ENCODE data around the gene IFI30.

Gene IFI30

DNA sequence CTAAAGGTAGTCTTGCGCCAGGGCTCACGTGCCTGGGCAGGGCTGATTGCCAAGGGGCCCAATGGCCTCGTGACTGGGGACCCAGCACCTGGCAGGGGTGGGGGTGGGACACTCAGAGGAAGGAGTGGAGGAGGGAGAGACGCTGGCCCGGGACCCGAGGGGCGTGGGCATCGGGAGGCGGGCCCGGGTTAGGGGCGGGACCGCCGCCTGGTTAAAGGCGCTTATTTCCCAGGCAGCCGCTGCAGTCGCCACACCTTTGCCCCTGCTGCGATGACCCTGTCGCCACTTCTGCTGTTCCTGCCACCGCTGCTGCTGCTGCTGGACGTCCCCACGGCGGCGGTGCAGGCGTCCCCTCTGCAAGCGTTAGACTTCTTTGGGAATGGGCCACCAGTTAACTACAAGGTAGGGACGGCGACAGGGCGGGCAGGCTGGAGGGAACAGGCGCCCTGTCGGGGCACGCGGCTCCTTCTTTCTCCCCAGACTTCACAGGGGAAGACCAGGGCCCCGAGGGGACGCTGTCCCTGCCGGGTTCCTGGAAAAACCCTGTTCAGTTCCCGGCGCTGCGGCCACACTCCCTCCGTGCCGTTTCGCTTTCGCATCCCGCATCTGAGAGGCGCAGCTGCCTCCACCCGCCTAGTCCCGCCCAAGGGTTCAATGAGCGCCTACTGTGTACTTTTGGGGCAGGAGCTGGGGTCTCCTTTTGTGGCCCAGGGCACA, at the start of gene IFI30:
Gene IFI30, plus strand, starts transcription at position 242 of the 717 bp plus-strand sequence. Its CDS starts 29 bp downstream, at position 271.
- TF ChIP-seq, protein P1, sequence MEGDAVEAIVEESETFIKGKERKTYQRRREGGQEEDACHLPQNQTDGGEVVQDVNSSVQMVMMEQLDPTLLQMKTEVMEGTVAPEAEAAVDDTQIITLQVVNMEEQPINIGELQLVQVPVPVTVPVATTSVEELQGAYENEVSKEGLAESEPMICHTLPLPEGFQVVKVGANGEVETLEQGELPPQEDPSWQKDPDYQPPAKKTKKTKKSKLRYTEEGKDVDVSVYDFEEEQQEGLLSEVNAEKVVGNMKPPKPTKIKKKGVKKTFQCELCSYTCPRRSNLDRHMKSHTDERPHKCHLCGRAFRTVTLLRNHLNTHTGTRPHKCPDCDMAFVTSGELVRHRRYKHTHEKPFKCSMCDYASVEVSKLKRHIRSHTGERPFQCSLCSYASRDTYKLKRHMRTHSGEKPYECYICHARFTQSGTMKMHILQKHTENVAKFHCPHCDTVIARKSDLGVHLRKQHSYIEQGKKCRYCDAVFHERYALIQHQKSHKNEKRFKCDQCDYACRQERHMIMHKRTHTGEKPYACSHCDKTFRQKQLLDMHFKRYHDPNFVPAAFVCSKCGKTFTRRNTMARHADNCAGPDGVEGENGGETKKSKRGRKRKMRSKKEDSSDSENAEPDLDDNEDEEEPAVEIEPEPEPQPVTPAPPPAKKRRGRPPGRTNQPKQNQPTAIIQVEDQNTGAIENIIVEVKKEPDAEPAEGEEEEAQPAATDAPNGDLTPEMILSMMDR (IDR thresholded peaks at IDR 0.05): no peak

GRCh38 chr19:18123819-18124218, 49.8 kb upstream of the IFI30 start:
- TF ChIP-seq, protein P1 (IDR thresholded peaks at IDR 0.05): no peak

GRCh38 chr19:18126097-18126496, 47.5 kb upstream of the IFI30 start:
- TF ChIP-seq, protein P1 (IDR thresholded peaks at IDR 0.05): no peak

- TF ChIP-seq, protein P1 (IDR thresholded peaks at IDR 0.05): no peak
These were observed 45.6 kb upstream of the IFI30 start for GRCh38 chr19:18128044-18128443.

- TF ChIP-seq, protein P1 (IDR thresholded peaks at IDR 0.05): no peak
These were observed 44.8 kb upstream of the IFI30 start for GRCh38 chr19:18128805-18129204.

DNA sequence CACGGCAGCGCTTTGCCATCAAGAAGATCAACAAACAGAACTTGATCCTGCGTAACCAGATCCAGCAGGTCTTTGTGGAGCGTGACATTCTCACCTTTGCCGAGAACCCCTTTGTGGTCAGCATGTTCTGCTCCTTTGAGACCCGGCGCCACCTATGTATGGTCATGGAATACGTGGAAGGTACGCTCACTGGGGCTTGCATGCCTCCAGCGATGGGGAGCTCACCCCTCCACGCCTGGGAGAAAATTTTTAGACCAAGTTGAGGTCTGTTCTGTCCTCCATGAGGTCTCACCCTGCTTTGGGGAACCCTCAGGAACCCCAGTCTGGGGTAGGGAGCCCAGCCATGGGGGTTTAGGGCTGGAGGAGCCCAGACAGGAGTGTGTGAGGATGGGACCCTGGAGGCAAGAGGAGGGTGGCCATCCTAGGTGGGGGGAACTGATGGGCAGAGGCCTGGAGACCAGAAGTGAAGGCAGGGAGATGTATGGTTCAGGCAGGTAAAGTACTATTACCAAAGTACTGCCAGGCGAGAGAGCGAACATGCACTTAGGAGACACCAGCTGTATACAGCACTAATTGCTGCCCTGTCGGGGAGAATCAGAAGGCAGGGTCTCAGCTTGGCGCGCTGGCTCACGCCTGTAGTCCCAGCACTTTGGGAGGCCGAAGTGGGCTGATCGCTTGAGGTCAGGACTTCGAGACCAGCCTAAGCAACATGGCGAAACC, 42.9 kb upstream of the IFI30 start:
- TF ChIP-seq, protein P1 (IDR thresholded peaks at IDR 0.05): no peak

DNA sequence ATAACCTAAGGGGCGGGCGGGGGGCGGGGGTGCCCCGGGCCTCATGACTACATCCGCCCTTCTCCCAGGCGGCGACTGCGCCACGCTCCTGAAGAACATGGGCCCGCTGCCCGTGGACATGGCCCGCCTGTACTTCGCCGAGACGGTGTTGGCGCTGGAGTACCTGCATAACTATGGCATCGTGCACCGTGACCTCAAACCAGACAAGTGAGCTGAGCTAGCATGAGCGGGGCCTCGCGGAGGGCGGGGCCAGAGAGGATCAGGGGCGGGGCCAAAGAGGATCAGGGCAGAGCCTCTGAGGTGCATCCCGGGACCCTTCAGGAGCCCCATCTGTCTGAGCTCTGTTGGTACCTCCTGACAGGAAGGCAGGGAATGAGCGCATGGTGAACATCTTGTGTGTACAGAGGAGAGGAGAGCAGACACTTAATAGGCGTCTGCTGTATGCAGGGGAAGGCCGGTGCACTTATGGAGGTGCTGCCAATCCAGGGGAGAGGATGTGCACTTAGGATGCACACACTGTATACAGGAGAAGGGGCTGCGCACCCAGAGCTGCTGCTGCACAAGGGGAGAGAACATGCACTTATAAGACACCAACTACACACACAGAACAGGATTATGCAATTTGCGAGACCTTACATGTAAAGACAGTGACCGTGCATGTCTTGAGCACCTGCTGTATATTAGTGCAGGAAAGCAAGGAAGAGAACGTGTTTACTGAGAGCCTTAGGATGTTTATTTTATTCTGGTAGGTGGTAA, 41.6 kb upstream of the IFI30 start:
- TF ChIP-seq, protein P1 (IDR thresholded peaks at IDR 0.05): no peak

Measured in LNCAP (cell line).